HG03442 (cell line): ENCODE measurements around the gene OPCML.

Source experiments
- ATAC-seq: cut with Tn5 transposase; IDR thresholded peaks from one replicate; pipeline ENCODE4 v1.9.1; 2021; ENCODE audit warnings: mild to moderate bottlenecking, moderate library complexity; ENCODE audit not compliant: unreplicated experiment

The OPCML gene

DNA sequence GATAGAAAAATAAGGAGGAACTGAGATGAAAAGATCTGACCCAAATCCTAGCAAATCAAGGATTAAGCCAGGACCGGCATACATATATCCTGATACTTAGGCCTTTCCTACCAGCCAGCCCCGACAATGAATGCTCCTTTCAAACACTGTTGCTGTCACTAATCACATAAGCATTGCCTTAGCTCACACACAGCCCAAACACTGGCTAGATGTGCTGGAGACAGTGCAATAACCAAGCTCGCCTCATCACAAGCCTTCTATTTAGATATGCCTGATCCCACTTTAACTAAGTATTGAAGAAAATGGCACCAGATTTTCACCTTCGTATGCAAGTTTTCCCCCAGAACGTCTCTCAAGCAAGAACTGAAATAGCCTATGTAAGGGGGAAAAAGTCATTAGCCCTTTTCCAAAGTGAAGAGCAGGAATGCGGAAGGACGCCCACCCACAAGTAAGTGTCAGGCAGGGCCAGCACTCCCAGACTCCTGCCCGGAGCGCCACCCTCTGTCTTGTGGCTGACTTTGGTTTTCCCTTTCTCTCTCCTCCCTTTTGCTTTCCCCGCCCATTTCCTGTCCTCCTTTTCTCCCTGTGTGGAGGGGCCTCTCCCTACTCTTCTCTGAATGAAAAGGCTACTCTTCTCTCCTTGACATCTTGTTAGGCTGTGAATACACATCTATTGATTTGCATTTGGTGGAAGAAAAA, 8.9 kb upstream of the OPCML start:
- ATAC-seq, result no peak

DNA sequence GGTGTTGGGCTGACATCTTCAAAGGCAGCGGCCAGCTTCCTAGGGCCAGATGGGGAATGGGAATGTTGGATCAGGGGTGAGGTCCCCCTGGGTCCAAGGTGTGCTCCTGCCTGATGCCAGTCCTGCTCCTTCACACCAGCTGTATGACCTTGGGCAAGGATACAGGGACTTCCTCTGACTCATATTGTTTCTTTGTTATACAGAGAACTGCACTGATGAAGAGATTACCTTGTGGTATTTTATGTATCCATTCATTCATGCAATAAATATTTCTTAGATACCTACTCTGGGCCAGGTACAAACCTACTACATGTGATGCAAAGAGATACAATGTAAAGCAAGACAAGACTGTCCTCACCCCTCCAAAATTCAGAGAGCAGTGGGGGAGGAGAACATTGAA, 3.9 kb upstream of the OPCML start:
- no peak for ATAC-seq

GRCh38 chr11:133533205-133533604, 904 bp upstream of the OPCML start:
- ATAC-seq, result no peak

GRCh38 chr11:133531458-133531857, 843 bp downstream of the OPCML start:
- ATAC-seq, result no peak

DNA sequence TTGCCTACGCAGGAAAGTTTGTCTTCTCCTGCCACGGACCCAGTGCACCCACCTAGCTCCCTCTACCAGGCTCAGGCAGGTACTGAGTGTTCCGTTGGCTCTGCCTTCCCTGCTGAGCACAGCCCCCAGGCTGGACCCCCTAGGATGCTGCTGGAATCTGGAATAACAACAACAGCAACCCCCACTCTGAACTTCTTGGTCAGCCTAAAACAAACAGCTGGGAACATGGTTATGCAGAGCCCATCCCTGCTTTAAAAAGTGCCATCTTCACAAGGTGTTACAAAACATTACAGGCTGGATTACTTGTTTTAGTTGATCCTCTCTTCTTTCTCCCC, 1.8 kb downstream of the OPCML start:
- no peak for ATAC-seq

- ATAC-seq, result no peak
Observed at GRCh38 chr11:133529807-133530500, 2.3 kb downstream of the OPCML start.

- no peak for ATAC-seq
Observed at GRCh38 chr11:133526790-133527189, 5.5 kb downstream of the OPCML start.

DNA sequence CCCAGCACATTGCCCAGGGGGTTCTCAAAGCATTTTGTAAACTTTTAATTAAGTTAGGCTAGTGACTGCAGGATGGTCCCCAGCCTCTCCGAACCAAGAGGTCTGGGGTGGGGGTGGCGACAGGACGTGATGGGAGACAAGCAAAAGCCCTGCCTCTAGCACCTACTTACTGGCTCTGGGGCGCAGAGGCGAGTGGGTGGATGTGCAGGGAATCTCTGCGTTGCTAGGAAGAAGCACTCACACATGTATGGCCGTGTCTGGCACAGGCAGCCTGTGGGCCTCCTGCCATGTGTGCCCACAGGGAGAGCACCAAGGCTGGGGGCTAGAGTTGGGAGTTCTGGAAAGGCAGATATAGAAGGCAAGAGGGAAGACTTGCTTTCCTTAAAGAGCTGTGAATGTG, 6.3 kb downstream of the OPCML start:
- ATAC-seq, result no peak

DNA sequence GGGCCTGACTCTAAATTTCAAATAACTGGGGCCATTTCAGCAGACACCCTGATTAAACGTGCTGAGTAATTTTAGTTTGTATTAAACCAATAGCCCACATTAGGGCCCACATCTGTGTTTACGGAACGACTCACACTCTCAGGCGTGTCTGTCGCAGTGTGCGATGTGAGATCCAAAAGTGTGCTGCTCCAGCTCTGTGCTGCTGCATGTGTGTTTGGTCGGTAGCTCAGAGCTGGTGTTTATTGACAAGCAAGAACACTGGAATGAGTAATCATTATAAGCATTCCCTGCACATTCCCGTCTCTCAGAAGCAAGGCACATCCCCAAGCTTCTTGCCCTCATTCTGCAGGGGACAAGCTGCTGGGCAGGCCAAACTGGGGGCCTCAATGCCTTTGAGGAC, 7.8 kb downstream of the OPCML start:
- no peak for ATAC-seq

DNA sequence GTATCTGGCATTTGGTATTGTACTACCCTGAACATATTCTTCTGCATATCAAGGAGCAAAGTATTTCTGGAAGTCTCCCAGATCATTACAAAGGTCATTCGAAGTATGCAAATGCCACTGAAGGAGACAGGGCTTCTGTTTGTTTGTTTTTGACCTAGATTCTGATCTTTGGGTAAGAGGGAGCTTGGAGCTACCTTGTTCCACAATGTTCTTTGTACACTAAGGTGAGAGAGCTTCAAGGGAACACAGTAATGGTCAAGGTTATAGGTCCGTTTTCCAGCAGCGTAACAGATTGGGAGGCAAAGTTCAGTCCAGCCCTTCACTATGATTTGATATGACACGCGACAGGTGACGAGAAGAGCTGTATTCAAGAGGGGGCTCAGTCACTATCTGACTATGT, 10.0 kb downstream of the OPCML start:
- ATAC-seq, result no peak

DNA sequence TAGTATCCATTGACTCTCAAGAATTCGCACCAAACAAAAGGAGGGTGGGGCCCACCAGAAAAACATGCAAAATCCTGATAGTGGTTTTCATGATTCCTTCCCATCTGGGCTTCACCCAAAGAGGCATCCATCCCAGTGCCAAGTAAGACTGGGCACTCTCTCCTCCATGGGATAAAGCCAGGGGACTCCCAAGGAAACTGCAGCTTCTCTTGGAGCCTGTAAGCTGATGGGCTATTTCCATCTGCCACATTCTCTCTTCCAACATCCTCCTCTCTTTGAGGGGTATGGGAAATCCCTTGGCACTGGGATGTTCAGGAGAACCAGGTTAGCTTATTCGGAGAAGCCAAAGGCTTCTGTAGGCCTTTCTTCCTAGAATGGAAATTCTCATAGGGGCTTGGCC, 10.8 kb downstream of the OPCML start:
- ATAC-seq, result no peak

DNA sequence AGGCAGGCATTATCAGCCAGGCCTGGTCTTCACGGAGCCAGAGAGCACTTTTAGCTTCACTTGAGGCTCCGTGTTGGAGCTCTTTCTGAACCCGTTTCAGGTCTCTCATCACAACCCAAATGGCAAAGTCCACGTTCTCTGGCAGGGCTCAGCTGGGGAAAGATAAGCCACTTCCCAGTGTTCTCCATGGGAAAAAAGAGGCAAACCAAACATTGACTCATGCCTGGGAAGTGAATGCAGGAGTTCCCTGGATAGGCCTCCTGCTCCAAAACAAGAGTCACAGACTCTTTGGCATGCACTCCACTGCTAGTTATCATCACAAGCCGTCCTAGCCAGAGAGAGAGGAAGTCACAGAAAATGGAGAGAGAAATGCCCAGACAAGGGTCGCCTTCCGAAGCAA, 11.6 kb downstream of the OPCML start:
- no peak for ATAC-seq

GRCh38 chr11:133519560-133519959, 12.7 kb downstream of the OPCML start:
- ATAC-seq, result no peak

- no peak for ATAC-seq
Observed at GRCh38 chr11:133518702-133519264, 13.5 kb downstream of the OPCML start.

DNA sequence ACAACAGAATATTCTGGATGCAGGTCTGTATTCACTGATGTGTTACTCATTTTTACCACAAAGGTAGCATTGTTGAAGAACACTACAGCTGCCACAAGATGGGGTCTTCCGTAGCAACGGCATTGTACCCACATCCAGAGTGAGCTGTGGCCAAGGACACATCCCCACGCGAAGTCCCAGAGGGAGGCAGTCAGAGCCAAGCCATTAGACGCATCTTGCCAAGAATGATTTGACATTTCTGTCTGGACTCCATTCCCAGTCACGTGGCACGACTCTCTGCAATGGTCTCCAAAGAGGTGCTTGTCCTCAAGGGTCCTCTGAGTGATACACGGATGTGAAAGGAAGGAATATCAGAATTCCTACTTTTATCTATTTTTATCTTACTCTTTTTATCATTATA, 15.5 kb downstream of the OPCML start:
- no peak for ATAC-seq

DNA sequence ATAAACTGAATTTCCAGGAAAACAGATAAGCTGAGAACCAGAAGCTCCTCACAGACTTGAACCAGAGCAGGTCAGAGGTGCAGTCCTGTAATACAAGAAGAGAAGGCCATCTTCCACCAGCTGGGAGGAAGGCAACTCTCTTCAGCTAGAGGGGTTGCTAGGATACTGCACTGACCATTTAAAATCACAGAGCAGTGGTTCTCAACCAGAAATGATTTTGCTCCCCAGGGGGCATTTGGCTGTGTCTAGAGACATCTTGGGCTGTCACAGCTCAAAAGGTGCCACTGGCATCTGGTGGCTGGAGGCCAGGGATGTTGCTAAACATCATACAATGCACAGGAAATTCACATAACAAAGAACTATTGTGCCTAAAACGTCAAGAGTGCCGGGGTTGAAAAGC, 17.2 kb downstream of the OPCML start:
- no peak for ATAC-seq

- ATAC-seq, result no peak
Observed at GRCh38 chr11:133509924-133510697, 22.2 kb downstream of the OPCML start.

DNA sequence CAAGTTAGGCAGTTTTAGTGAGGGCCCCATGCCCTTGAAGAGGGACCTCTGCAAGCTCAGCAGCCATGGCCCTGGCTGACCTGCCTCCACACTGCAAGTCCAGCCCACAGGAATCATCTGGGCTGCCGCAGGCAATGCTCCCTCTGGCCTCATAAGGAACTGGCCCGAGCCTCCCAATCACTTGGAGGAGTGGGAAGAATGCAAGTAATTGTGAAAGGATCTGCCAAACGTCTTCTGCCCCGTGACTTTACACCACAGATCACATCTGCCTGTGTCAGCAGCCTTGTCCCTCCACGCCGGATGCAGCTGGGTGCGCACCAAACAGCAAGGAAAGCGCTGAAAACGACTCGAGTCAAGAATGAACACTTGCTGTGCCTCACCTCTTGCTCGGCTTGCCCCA, 23.8 kb downstream of the OPCML start:
- ATAC-seq, result no peak

- no peak for ATAC-seq
Observed at GRCh38 chr11:133507185-133507584, 25.1 kb downstream of the OPCML start.

GRCh38 chr11:133506551-133507094, 25.7 kb downstream of the OPCML start:
- no peak for ATAC-seq

GRCh38 chr11:133506023-133506422, 26.3 kb downstream of the OPCML start:
- peak; percentile 91 for ATAC-seq

- ATAC-seq, result no peak
Observed at GRCh38 chr11:133504906-133505305, 27.4 kb downstream of the OPCML start.
